GM19455 (cell line): ENCODE measurements around the gene SARNP.
"Not testable (repeated sequence)": the region's sequence is repeated elsewhere in the genome, so short reads cannot be mapped to it uniquely, and the experiment has no call there.

Experiments used
- ATAC-seq: cut with Tn5 transposase; IDR thresholded peaks from one replicate; pipeline ENCODE4 v1.9.1; 2021; ENCODE audit not compliant: unreplicated experiment

SARNP gene, protein sequence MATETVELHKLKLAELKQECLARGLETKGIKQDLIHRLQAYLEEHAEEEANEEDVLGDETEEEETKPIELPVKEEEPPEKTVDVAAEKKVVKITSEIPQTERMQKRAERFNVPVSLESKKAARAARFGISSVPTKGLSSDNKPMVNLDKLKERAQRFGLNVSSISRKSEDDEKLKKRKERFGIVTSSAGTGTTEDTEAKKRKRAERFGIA

GRCh38 chr12:55817345-55818139, at the start of gene SARNP, which contains the start of gene ORMDL2:
Gene SARNP, minus strand, starts transcription at chr12:55817724. Its CDS starts 23 bp downstream, at chr12:55817701.
Gene ORMDL2, plus strand, starts transcription at chr12:55818041. Its CDS starts 959 bp downstream, at chr12:55819000.
- peak; percentile 98 for ATAC-seq

- not testable (repeated sequence) for ATAC-seq
Observed at GRCh38 chr12:55866454-55867004, 49.0 kb upstream of the SARNP start.

DNA sequence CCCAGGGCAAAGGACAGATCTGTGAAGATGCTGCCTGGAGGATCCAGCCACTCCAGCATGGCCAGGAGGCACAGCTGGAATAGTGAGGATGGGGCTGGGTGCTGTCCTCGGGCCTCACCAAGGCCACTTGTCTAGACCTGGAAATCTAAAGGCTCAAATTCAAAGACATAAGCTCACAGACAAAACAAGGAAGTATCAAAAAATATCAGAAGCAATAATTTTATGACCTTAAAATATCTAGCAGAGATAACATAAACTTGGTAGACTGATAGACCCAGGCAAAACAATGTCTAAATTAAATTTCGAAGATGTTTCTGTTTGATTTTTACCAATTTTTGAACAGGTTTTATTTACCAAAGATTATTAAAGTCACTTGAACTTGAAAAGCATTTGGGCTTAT, 47.8 kb upstream of the SARNP start:
- no peak for ATAC-seq

DNA sequence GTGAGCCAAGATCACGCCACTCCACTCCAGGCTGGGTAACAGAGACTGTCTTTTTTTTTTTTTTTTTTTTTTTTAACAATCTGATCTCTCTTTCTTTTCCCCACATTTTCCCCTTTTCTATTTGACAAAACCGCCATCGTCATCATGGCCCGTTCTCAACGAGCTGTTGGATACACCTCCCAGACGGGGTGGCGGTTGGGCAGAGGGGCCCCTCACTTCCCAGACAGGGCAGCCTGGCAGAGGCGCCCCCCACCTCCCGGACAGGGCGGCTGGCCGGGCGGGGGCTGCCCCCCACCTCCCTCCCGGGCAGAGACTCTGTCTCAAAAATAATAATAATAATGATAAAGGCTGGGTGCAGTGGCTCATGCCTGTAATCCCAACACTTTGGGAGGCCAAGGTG, 45.4 kb upstream of the SARNP start:
- not testable (repeated sequence) for ATAC-seq

DNA sequence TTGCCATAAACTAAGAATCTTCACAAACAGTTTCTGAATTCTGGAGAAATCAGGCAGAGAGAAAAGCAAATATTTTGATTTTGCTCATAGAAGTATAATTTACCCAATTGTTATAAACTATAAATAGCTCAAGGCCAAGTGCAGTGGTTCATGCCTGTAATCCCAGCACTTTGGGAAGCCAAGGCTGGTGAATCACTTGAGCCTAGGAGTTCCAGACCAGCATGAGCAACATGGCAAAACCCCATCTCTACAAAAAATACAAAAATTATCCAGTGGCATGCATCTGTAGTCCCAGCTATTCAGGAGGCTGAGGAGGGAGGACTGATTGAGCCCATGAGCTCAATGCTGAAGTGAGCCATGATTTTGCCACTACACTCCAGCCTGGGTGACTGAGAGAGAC, 44.8 kb upstream of the SARNP start:
- no peak for ATAC-seq

- ATAC-seq = no peak
Observed at GRCh38 chr12:55861871-55862270, 44.3 kb upstream of the SARNP start.

DNA sequence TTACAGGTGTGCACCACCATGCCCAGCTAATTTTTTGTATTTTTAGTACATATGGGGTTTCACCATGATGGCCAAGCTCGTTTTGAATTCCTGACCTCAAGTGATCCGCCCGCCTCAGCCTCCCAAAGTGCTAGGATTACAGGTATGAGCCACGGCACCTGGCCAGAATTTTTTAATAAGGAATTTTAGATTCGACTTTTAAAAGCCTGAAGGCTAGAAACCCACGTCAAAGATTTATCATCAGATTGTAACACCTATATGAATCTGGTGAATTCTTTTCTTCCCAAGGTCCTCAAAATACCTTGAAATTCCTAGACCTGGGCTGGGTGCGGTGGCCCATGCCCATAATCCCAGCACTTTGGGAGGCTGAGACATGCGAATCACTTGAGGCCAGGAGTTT, 43.9 kb upstream of the SARNP start:
- no peak for ATAC-seq

DNA sequence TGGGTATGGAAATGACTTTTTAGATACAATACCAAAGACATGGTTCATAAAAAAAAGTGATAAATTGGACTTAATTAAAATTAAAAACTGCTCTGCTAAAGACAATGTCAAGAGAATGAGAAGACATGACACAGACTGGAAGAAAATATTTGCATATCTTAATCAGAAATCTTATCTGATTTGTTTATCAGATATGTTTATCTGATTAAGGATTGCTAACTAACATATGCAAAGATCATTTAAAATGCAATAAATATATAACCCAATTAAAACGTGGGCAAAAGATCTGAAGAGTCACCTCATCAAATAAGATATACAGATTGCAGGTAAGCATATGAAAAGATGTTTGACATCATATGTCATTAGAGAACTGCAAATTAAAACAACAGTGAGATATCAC, 35.2 kb upstream of the SARNP start:
- ATAC-seq = no peak

- no peak for ATAC-seq
Observed at GRCh38 chr12:55850893-55851292, 33.4 kb upstream of the SARNP start.

DNA sequence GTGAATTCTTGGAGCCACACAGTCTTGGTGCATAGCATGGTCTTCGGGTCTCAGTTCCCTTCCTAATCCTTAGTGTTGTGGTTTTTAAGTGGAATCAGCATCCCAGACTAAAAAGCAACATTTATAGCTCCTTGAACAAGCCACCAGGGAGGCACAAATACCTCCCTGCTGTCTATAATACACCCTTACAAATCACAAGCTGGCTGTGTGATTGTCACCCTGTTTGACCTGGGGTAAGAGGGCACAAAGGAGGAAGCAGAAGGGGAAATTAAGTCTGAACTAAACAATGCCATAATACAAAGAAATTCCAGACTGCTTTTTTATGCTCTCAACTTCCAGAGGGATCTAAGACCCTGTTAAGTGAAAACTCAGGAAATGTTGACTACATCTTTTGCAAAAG, 32.9 kb upstream of the SARNP start:
- ATAC-seq = no peak

- ATAC-seq = no peak
Observed at GRCh38 chr12:55849616-55850343, 32.3 kb upstream of the SARNP start.

DNA sequence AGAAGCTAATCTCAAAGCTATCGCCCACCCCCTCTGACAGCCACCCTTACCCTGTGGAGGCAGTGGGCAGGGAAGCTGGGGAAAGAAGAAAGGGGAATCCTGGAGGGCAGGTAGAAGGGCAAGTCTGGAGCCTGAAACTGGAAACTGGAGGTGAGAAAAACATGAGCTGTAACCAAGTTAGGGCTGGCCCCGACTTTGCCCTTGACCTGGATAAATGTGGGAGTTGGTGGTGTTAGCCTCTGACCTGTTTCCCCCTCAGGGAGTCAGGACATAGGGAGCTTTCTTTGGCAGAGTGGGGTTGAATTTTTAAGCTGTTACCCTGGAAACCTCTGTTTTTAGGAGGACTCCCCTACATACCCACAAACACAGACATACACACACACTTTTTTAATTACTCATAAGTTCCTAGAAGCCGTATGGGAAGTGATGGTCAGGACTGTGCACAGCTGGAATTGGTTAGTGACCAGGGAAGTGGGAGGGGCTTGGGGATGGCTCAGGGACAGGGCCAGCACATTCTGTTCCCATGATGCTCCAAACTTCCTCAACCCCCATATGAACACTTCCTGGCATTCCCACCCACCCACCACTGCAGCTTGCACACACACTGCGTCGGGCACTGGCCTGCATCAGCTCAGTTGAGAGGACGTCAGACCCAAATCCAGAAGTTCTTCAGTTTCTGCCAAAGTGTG, 30.2 kb upstream of the SARNP start:
- ATAC-seq = no peak

GRCh38 chr12:55847033-55847432, 29.5 kb upstream of the SARNP start:
- no peak for ATAC-seq

DNA sequence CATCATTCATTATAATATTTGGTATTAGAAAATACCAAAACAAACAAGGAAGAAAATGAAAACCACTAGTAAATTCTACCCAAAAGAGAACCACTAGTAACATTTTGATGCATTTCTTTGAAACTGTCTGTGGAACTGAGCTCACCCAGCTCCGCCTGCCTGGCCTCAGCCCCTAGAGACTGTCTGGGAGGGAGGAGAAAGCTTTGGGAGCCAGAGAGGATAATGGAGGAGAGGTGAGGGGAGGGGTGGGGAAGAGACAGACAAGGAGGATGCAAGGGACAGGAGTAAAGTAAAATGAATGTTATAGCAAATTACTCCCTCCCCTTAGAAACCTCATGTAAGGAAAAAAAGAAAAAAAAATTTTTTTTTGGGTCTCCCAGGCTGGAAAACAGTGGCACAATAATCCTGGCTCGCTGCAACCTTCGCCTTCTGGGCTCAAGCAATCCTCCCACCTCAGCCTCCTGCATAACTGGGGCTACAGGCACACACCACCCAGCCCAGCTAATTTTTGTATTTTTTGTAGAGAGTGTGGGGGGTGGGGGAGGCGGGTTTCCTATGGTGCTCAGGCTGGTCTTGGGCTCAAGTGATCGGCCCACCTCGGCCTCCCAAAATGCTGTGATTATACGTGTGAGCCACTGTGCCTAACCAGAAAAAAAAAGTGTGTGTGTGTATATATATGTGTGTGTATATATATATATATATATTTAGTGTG, 28.4 kb upstream of the SARNP start:
- no peak for ATAC-seq

DNA sequence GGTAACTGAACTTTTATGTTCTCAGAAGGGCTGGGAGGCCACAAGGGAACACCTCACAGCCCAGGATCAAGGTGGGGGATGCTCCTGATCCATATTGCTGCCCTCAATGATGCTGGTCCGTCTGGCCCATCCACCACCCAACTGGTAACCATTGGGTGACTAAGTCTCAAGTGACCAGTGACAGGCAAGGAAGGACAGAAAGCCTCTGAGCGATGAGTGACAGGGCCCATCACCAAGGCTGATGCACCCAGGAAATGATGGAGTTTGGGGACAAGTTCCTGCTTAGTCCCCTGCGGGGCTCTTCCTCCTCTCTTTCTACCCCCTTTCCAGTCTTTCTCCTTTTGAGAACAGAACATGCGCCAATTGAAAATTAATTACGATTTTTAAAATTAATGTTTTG, 27.8 kb upstream of the SARNP start:
- no peak for ATAC-seq

DNA sequence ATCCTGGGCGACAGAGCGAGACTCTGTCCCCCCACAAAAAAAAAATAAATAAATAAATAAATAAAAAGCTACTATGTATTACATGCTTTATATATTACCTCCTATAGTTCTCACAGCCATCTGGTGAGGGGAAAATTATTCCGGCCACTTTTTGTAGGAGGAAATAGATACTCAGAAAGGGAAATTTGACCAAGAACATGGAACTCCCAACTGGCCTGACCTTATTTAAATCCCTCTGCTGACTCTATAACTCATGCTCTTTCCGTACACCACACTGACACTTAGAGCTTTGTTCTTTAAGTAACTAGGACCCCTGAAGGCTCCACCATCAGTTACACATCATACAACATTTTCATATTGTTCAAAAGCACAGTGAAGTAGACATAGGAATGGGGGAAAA, 27.4 kb upstream of the SARNP start:
- ATAC-seq = no peak

- ATAC-seq = no peak
Observed at GRCh38 chr12:55843431-55843830, 25.9 kb upstream of the SARNP start.

DNA sequence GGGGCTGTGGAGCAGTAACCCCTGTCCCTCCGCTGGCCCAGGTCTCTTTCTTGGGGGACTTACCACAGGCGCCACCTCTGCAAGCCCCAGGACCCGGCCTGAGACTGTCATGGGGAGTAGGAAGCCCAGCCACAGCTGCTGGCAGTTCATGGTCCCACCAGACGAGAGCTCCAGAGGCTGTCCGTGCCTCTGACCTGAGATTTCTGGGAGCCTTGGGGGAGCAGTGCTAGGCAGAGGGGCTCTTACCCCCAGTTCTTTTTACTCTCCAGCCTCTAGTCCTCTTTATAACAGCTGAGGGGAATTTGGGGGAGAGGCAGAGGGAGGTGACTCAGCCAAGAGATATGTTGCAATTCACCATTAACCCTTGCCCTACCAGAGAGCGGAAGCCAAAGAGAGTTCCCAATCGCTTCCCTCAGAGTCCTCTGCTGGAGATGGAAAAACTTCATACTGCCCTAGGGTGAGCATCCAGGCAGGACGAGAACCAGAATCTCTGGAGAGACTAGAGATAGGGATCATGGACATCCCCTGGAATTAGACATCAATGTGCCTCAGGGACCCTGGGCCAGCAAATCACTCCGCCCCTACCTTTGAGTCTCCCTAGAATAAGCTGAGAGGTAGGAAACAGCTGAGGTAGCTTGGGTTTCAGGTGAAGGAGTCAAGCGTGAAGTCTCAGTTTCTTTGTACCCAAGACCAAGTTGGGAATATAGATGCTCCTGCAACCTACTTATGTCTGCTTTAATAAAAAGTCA, 25.3 kb upstream of the SARNP start, which contains the start of gene MMP19:
MMP19 (minus strand) TSS at position 256 of the 749 bp plus-strand sequence; CDS start at position 150, 106 bp downstream.
- no peak for ATAC-seq

DNA sequence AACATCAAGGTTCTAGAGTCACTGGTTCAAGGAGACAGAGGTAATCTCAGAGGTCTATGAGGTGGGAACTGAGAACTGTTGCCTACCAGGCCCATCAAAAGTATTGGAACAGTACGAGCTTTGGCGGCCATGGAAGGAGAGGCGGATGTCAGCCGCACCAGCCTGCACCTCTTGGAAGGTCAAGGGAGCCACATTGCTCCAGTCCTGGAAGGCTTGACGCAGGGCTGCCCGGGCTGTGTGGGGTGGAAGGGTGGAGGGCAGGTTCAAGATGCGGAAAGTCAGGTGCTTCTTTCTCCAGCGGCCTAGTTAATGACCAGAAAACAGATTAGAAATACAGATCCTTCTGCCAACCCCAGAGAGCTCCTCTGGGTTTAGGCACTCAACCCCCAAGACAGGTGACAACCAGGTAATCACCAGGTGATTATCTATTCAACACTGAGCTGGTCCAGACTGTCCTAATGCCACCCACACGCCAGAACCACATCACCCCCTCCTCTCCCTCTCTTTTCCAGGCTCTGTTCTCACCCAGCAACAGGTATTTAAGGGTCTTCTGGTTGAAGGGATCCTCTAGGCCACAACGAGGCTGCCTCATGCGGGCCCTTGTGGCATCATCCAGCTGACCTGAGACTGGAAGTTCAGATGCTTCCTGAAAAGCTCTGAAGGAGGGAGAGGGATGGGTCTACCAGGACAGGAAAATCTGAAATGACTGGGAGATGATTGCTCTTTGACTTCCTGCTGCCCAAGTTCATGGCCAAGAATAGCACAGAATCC, 23.2 kb upstream of the SARNP start:
- no peak for ATAC-seq
